ENCODE measurements around the gene ATP4A.
A peak's percentile ranks its signal among the peaks of the same experiment; 100 is the strongest.

Gene ATP4A

GRCh38 chr19:35563207-35563829 lies at the start of gene ATP4A:
Gene ATP4A (minus strand): TSS chr19:35563658. CDS start chr19:35563629, 29 bp downstream.
- Histone ChIP-seq H3K36me3 (ENCODE audit: insufficient read depth, low read length) (no peaks in the 10 kb centered on the region), H3K27ac (ENCODE audit: low read length) (no peak within 1 kb of the TSS), H4K20me1 (ENCODE audit: insufficient read depth, low read length) (no peaks in the 10 kb centered on the region), H3K4me1 (ENCODE audit: insufficient read depth, low read length) (no peaks in the 10 kb centered on the region), H3K79me2 (ENCODE audit: insufficient read depth, low read length) (no peaks in the 10 kb centered on the region), H2AFZ (ENCODE audit: low read depth, low read length) (no peak within 1 kb of the TSS), H3K9me3 (ENCODE audit: insufficient read depth, low read length, severe bottlenecking) (no peaks in the 10 kb centered on the region), H3K4me3 (ENCODE audit: low read depth in 1 of 2, low read length in 2 of 2) (no peak within 1 kb of the TSS), H3K9ac (ENCODE audit: low read depth, low read length) (no peak within 1 kb of the TSS), H3K4me2 (ENCODE audit: insufficient read depth, low read length) (no peak within 1 kb of the TSS), H3K27me3 (ENCODE audit: insufficient read depth, low read length, poor library complexity) (no peaks in the 10 kb centered on the region)
- no peak for TF ChIP-seq EZH2 (IDR thresholded peaks at IDR 0.05; ENCODE audit: borderline replicate concordance, low read depth, low read length, severe bottlenecking)
- TF ChIP-seq CTCF (IDR thresholded peaks at IDR 0.05; ENCODE audit: borderline replicate concordance, extremely low read depth, low read length, poor library complexity, severe bottlenecking), result no peak
- DNase-seq (no peak), ATAC-seq (ENCODE audit: insufficient read depth, low read depth) (no peak)

GRCh38 chr19:35612559-35613321 lies 49.3 kb upstream of the ATP4A start, which contains the start of gene HAUS5:
Gene HAUS5 (plus strand): TSS chr19:35612735. CDS start chr19:35612795, 60 bp downstream.
- H3K27me3 ChIP-seq (ENCODE audit: insufficient read depth, low read length, poor library complexity), result no peaks in the 10 kb centered on the region
- peaks cover 22% of the 10 kb centered on the region for H3K4me1 ChIP-seq (ENCODE audit: insufficient read depth, low read length)
- peaks cover 15% of the 10 kb centered on the region for H3K79me2 ChIP-seq (ENCODE audit: insufficient read depth, low read length)
- peaks cover 30% of the 10 kb centered on the region for H3K36me3 ChIP-seq (ENCODE audit: insufficient read depth, low read length)
- TF ChIP-seq EZH2 (IDR thresholded peaks at IDR 0.05; ENCODE audit: borderline replicate concordance, low read depth, low read length, severe bottlenecking) (no peak), CTCF (IDR thresholded peaks at IDR 0.05; ENCODE audit: borderline replicate concordance, extremely low read depth, low read length, poor library complexity, severe bottlenecking) (peak; percentile 14)
- DNase-seq (peak; percentile 95), ATAC-seq (ENCODE audit: insufficient read depth, low read depth) (peak; percentile 95)
- peak within 1 kb of the TSS; percentile 96 for H3K27ac ChIP-seq (ENCODE audit: low read length)
- peak within 1 kb of the TSS; percentile 81 to 93; a peak in 3 of 4 replicates for H3K4me3 ChIP-seq (ENCODE audit: low read depth in 1 of 2, low read length in 2 of 2)
- peak within 1 kb of the TSS; percentile 99 for H2AFZ ChIP-seq (ENCODE audit: low read depth, low read length)
- peak within 1 kb of the TSS; percentile 83 for H3K4me2 ChIP-seq (ENCODE audit: insufficient read depth, low read length)
- no peaks in the 10 kb centered on the region for H4K20me1 ChIP-seq (ENCODE audit: insufficient read depth, low read length)
- peaks cover 3% of the 10 kb centered on the region for H3K9me3 ChIP-seq (ENCODE audit: insufficient read depth, low read length, severe bottlenecking)
- H3K9ac ChIP-seq (ENCODE audit: low read depth, low read length), result peak within 1 kb of the TSS; percentile 97

GRCh38 chr19:35612224-35612558 lies 48.7 kb upstream of the ATP4A start:
- H3K9me3 ChIP-seq (ENCODE audit: insufficient read depth, low read length, severe bottlenecking), result peaks cover 7% of the 10 kb centered on the region
- H3K36me3 ChIP-seq (ENCODE audit: insufficient read depth, low read length), result peaks cover 25% of the 10 kb centered on the region
- H3K4me1 ChIP-seq (ENCODE audit: insufficient read depth, low read length), result peaks cover 22% of the 10 kb centered on the region
- H3K27ac ChIP-seq (ENCODE audit: low read length), result peak overlapping the region; percentile 96; the same call in 1 of the 2 replicates
- no peaks in the 10 kb centered on the region for H3K27me3 ChIP-seq (ENCODE audit: insufficient read depth, low read length, poor library complexity)
- H3K4me3 ChIP-seq (ENCODE audit: low read depth in 1 of 2, low read length in 2 of 2), result peak overlapping the region; percentile 81 to 93; a peak in 3 of 4 replicates
- H3K79me2 ChIP-seq (ENCODE audit: insufficient read depth, low read length), result peaks cover 15% of the 10 kb centered on the region
- no peaks in the 10 kb centered on the region for H4K20me1 ChIP-seq (ENCODE audit: insufficient read depth, low read length)
- ATAC-seq (ENCODE audit: insufficient read depth, low read depth), result no peak
- TF ChIP-seq CTCF (IDR thresholded peaks at IDR 0.05; ENCODE audit: borderline replicate concordance, extremely low read depth, low read length, poor library complexity, severe bottlenecking) (no peak), EZH2 (IDR thresholded peaks at IDR 0.05; ENCODE audit: borderline replicate concordance, low read depth, low read length, severe bottlenecking) (no peak)
- peak overlapping the region; percentile 97 for H3K9ac ChIP-seq (ENCODE audit: low read depth, low read length)
- H2AFZ ChIP-seq (ENCODE audit: low read depth, low read length), result peak overlapping the region; percentile 99
- peak overlapping the region; percentile 83 for H3K4me2 ChIP-seq (ENCODE audit: insufficient read depth, low read length)
- DNase-seq, result no peak
